K562 (cell line): ENCODE data around the gene UBE2H. TPM values are rescaled to one million over a fixed set of nuclear protein-coding genes. Genes with fewer than 3 reads are reported as not detected.
A peak's percentile ranks its signal among the peaks of the same experiment; 100 is the strongest.

Experiments used
- CBX1 ChIP-seq: sonication (generic); IDR thresholded peaks from 2 replicates; pipeline ENCODE4 v1.6.1; 2016; ENCODE audit warnings: antibody characterized with exemption, low read depth, mild to moderate bottlenecking
- CHD2 ChIP-seq: IDR thresholded peaks from 2 replicates; pipeline ENCODE4 v1.6.1; 2011; ENCODE audit warnings: low read depth, low read length
- HMGXB4 ChIP-seq: sonication (generic); formaldehyde crosslinking; IDR thresholded peaks from 2 replicates; pipeline ENCODE4 v1.8.1; 2023; ENCODE audit warnings: mild to moderate bottlenecking, missing genetic modification reagents
- MXI1 ChIP-seq: IDR thresholded peaks from 2 replicates; pipeline ENCODE4 v1.6.1; 2011; ENCODE audit warnings: low read depth, mild to moderate bottlenecking, improper control_type of control experiment, low read length
- SETDB1 ChIP-seq: IDR thresholded peaks from one replicate; pipeline ENCODE4 v1.6.1; 2012; ENCODE audit warnings: low read length, control low read depth, inconsistent platforms
- TAF7 ChIP-seq: fragments of 450-650 bp; IDR thresholded peaks from 2 replicates; pipeline ENCODE4 v1.6.1; 2016; ENCODE audit warnings: missing genetic modification characterization, missing compliant biosample characterization
- TSC22D4 ChIP-seq: fragments of 450-650 bp; IDR thresholded peaks from 2 replicates; pipeline ENCODE4 v1.6.1; 2016; ENCODE audit warnings: missing genetic modification characterization, missing biosample characterization, control low read depth
- ZBTB40 ChIP-seq, 2 experiments: fragments of 450-650 bp in 1 of 2; sonication (generic) in 1 of 2; formaldehyde crosslinking in 1 of 2; IDR thresholded peaks; 2 replicates each; pipeline versions ENCODE4 v1.7.1 to v1.9.0; 2016 to 2022; ENCODE audit warnings: inconsistent platforms in 1 of 2, mild to moderate bottlenecking in 1 of 2, missing genetic modification reagents in 1 of 2
- ZNF707 ChIP-seq: fragments of 250-450 bp; sonication (Bioruptor Pico); conservative IDR thresholded peaks from 2 replicates; pipeline ENCODE4 v1.8.0; 2022; ENCODE audit warnings: inconsistent platforms, mild to moderate bottlenecking, moderate library complexity
- polyA plus RNA-seq, 8 experiments: library from polyadenylated mRNA; depleted of rRNA in 4 of 8; stranded (reverse) in 5 of 8; unstranded in 3 of 8; fragments of >200 nt; fragmentation: Nextera tagmentation in 2 of 8; fragmentation: Illumina TruSeq in 1 of 8; extraction: Ambion mirVana in 2 of 8; extraction: Trizol in 1 of 8; gene quantifications; 2 replicates each; pipeline versions ENCODE4 v1.2.1 to v1.2.3, GENCODE V29; 2011 to 2014; ENCODE audit warnings: inconsistent platforms in 1 of 8, missing spikeins in 1 of 8
- total RNA-seq, 7 experiments: library from RNA; depleted of rRNA in 6 of 7; stranded (reverse); fragments of >200 nt in 6 of 7; fragmentation: Illumina TruSeq in 2 of 7; extraction: Trizol in 2 of 7; gene quantifications; 2 replicates each; pipeline versions ENCODE4 v1.2.1 to v1.2.3, GENCODE V29; 2011 to 2021; ENCODE audit warnings: low replicate concordance in 1 of 7
- TF ChIP-seq, protein P1 (sequence below): fragments of 450-650 bp; IDR thresholded peaks from 2 replicates; pipeline ENCODE4 v1.6.1; 2014; ENCODE audit warnings: low read depth, mild to moderate bottlenecking, moderate library complexity, borderline replicate concordance
- TF ChIP-seq, protein P2 (sequence below): IDR thresholded peaks from 2 replicates; pipeline ENCODE4 v1.6.1; 2011; ENCODE audit warnings: borderline replicate concordance, low read depth, mild to moderate bottlenecking, moderate library complexity, low read length; ENCODE audit not compliant: insufficient read depth, poor library complexity, severe bottlenecking

Gene UBE2H
- total and polyA plus RNA-seq, 9 of the 15 experiments (the other 6 are each of a cell fraction or from before 2014, with no cell fraction given): 6.3 to 33.0 (median 13.3) TPM

GRCh38 chr7:129958643-129959470, 6.1 kb upstream of the UBE2H start (continued):
- TF ChIP-seq, protein P1, sequence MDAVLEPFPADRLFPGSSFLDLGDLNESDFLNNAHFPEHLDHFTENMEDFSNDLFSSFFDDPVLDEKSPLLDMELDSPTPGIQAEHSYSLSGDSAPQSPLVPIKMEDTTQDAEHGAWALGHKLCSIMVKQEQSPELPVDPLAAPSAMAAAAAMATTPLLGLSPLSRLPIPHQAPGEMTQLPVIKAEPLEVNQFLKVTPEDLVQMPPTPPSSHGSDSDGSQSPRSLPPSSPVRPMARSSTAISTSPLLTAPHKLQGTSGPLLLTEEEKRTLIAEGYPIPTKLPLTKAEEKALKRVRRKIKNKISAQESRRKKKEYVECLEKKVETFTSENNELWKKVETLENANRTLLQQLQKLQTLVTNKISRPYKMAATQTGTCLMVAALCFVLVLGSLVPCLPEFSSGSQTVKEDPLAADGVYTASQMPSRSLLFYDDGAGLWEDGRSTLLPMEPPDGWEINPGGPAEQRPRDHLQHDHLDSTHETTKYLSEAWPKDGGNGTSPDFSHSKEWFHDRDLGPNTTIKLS: peak; percentile 81; the same call in 1 of the 2 replicates
- peak; percentile 91 for TF ChIP-seq MXI1
- TF ChIP-seq, protein P2, sequence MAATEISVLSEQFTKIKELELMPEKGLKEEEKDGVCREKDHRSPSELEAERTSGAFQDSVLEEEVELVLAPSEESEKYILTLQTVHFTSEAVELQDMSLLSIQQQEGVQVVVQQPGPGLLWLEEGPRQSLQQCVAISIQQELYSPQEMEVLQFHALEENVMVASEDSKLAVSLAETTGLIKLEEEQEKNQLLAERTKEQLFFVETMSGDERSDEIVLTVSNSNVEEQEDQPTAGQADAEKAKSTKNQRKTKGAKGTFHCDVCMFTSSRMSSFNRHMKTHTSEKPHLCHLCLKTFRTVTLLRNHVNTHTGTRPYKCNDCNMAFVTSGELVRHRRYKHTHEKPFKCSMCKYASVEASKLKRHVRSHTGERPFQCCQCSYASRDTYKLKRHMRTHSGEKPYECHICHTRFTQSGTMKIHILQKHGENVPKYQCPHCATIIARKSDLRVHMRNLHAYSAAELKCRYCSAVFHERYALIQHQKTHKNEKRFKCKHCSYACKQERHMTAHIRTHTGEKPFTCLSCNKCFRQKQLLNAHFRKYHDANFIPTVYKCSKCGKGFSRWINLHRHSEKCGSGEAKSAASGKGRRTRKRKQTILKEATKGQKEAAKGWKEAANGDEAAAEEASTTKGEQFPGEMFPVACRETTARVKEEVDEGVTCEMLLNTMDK: no peak
- TF ChIP-seq ZBTB40 (IDR thresholded peaks at IDR 0.05): no peak; the same call in 1 of the 2 replicates
- TF ChIP-seq ZBTB40 (CRISPR knock-in tag; IDR thresholded peaks at IDR 0.05): no peak
- no peak for TF ChIP-seq ZNF707 (CRISPR knock-in tag)
- peak; percentile 21; the same call in 1 of the 2 replicates for TF ChIP-seq TAF7
- TF ChIP-seq HMGXB4 (CRISPR knock-in tag): no peak; the same call in 1 of the 2 replicates
- no peak for TF ChIP-seq SETDB1
- peak; percentile 47 for TF ChIP-seq CHD2
- TF ChIP-seq CBX1: peak; percentile 68; the same call in 1 of the 2 replicates
- TF ChIP-seq TSC22D4 (tag): no peak
